WERI-Rb-1 (cell line): ENCODE results near the gene ZBTB45.

ENCODE experiments used
- DNase-seq: peaks from one replicate; pipeline ENCODE4 v3.0.0-alpha.2; 2020
- H3K27ac ChIP-seq: fragments of 250-450 bp; sonication (Bioruptor Pico); 2 replicates; pipeline ENCODE4 v1.5.1; 2020; ENCODE audit warnings: mild to moderate bottlenecking, moderate library complexity
- H3K27me3 ChIP-seq: fragments of 250-450 bp; sonication (Bioruptor Pico); 2 replicates; pipeline ENCODE4 v1.5.1; 2021; ENCODE audit warnings: mild to moderate bottlenecking, low read depth, moderate library complexity; ENCODE audit not compliant: insufficient read depth, severe bottlenecking
- H3K36me3 ChIP-seq: fragments of 250-450 bp; sonication (Bioruptor Pico); 2 replicates; pipeline ENCODE4 v1.5.1; 2020; ENCODE audit warnings: mild to moderate bottlenecking, moderate library complexity
- H3K4me3 ChIP-seq: 2 replicates; pipeline ENCODE4 v1.5.1; 2011; ENCODE audit warnings: low read depth, mild to moderate bottlenecking, control low read depth, low read length
- H3K9me3 ChIP-seq: fragments of 250-450 bp; sonication (Bioruptor Pico); 2 replicates; pipeline ENCODE4 v1.5.1; 2021; ENCODE audit warnings: mild to moderate bottlenecking, moderate library complexity; ENCODE audit not compliant: severe bottlenecking
- TF ChIP-seq, protein P1 (sequence below): IDR thresholded peaks from 2 replicates; pipeline ENCODE4 v1.5.1; 2011; ENCODE audit warnings: low read depth, mild to moderate bottlenecking, control low read depth, inconsistent platforms, low read length

The ZBTB45 gene

DNA sequence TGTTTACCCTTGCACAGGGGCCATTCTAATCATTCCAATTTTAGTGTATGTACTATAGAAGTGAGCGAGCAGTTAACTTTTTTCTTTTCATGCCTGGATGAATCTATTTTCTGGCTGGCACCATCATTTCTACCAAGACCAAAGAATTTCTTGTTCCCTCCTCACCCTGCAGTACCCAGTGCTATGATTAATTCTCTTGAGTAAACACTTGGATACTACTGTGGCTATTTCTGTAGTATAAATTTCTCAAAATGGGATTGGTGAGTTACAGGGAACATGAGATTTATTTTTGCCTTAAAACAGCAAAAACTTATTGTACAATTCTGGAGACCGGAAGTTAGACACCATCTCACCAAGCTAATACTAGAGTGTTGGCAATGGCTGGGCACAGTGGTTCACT, 35.8 kb downstream of the ZBTB45 start:
- TF ChIP-seq, protein P1, sequence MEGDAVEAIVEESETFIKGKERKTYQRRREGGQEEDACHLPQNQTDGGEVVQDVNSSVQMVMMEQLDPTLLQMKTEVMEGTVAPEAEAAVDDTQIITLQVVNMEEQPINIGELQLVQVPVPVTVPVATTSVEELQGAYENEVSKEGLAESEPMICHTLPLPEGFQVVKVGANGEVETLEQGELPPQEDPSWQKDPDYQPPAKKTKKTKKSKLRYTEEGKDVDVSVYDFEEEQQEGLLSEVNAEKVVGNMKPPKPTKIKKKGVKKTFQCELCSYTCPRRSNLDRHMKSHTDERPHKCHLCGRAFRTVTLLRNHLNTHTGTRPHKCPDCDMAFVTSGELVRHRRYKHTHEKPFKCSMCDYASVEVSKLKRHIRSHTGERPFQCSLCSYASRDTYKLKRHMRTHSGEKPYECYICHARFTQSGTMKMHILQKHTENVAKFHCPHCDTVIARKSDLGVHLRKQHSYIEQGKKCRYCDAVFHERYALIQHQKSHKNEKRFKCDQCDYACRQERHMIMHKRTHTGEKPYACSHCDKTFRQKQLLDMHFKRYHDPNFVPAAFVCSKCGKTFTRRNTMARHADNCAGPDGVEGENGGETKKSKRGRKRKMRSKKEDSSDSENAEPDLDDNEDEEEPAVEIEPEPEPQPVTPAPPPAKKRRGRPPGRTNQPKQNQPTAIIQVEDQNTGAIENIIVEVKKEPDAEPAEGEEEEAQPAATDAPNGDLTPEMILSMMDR = no peak
- Histone ChIP-seq H3K36me3 (peaks cover 17% of the 10 kb centered on the region), H3K9me3 (no peaks in the 10 kb centered on the region), H3K27ac (no peak overlapping the region), H3K27me3 (no peaks in the 10 kb centered on the region), H3K4me3 (no peak overlapping the region)
- DNase-seq = no peak

DNA sequence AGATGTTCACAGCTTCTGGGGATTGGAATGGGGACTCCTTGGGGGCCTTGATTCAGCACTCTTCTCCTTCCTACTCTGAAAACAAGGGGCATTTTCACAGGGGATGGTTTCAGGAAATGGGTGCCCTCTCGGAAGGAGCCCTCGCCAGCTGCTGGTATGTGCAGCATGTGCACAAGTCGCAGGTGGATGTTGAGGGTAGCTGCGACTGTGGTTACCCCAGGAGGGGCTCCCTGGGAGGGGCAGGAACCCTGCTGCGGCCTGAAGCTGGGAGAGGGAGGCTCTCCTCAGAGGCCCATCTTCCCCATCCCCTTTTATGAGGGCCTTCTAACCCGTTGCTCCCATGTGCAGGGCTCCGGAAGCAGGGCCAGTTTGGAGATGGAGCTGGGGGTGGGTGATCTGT, 37.2 kb downstream of the ZBTB45 start:
- no peak for DNase-seq
- Histone ChIP-seq H3K4me3 (no peak overlapping the region), H3K27ac (no peak overlapping the region), H3K27me3 (no peaks in the 10 kb centered on the region), H3K36me3 (peaks cover 24% of the 10 kb centered on the region), H3K9me3 (no peaks in the 10 kb centered on the region)
- TF ChIP-seq, protein P1 = no peak

DNA sequence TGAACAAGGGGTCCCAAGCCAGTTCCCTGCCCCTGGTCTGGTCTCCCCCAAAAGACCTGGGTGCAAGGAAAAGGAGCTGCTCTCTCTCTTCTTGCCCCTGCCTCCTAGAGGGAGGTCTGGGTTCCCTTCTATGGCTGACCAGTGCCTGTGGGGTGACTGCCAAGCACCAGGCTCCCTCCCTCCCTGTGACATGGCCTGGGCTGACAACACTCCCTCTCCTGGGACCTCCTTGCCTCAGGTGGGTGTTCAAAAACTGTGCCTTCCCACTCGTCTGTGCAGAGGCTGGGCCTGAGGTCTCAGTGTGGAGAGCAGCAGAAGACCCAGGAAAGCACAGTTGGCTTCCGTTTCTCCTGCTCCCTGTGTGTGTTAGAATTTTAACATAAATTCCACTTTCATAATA, 38.8 kb downstream of the ZBTB45 start:
- Histone ChIP-seq H3K4me3 (no peak overlapping the region), H3K9me3 (no peaks in the 10 kb centered on the region), H3K27ac (no peak overlapping the region), H3K36me3 (peaks cover 24% of the 10 kb centered on the region), H3K27me3 (no peaks in the 10 kb centered on the region)
- no peak for DNase-seq
- TF ChIP-seq, protein P1 = no peak

DNA sequence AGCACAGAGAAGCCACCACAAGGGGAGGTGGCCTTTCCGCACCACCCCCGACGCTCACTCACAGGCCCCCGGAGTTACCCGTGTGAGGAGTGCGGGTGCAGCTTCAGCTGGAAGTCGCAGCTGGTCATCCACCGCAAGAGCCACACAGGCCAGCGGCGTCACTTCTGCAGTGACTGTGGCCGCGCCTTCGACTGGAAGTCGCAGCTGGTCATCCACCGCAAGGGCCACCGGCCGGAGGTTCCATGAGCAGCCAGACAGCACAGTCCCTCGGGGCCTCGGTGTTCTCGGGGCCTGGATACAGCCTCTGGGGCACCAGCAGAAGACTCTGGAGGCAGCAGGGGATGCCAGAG, 39.2 kb downstream of the ZBTB45 start:
- DNase-seq = no peak
- no peaks in the 10 kb centered on the region for H3K27me3 ChIP-seq
- H3K36me3 ChIP-seq = peaks cover 24% of the 10 kb centered on the region
- H3K27ac ChIP-seq = no peak overlapping the region
- no peak overlapping the region for H3K4me3 ChIP-seq
- no peaks in the 10 kb centered on the region for H3K9me3 ChIP-seq
- TF ChIP-seq, protein P1 = no peak

DNA sequence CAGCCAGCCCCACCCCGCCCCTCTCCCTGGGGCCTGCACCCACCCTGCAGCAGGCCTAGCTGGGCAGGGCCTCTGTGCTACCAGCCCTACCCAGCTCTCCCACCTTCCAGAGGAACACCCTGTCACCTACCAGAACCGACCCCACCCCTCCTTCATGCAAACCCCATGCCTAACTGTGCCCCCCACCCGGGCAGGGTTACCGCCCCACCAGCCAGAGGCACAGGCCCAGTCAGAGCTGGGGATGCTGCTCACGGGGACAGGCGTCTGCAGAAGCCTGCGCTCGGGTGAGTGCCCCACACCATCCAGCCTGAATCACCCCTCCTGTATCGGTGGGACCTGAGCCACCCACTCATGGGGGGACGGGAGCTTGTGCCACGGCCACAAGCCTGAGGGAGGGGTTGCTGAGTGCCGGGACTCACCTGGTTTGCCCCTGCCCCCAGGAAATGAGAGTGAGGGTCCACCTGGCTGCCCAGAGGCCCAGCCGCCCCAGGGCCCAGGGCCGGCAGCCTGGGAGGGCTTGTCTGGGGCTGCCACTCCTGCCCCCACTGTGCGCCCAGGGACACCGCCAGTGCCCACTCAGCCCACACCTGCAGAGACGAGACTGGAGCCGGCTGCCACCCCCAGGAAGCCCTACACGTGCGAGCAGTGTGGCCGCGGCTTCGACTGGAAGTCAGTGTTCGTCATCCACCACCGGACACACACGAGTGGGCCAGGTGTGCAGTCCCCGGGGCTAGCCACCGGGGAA, 39.7 kb downstream of the ZBTB45 start:
- Histone ChIP-seq H3K27me3 (no peaks in the 10 kb centered on the region), H3K36me3 (peaks cover 24% of the 10 kb centered on the region), H3K4me3 (no peak overlapping the region), H3K9me3 (no peaks in the 10 kb centered on the region), H3K27ac (peak overlapping the region; percentile 90)
- TF ChIP-seq, protein P1 = no peak
- DNase-seq = no peak

DNA sequence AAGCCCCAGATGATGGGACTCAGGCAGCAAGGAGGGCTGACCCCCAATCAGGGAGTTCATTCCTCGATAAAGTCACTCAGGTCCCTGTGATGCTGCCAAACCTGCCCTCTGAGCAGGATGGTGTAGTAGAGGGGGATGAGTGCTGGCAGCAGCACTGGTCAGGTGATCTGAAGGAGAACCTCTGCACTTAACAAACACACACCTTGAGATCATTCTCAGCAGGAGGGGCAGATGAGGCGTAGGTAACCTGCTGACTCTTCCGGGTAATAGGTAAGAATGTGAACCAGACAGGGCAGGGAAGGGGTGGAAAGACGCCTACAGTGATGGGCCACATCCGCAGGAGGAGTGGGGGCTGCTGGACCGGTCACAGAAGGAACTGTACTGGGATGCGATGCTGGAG, 40.3 kb downstream of the ZBTB45 start:
- Histone ChIP-seq H3K36me3 (peaks cover 24% of the 10 kb centered on the region), H3K27ac (peak overlapping the region; percentile 90), H3K4me3 (no peak overlapping the region), H3K27me3 (no peaks in the 10 kb centered on the region), H3K9me3 (no peaks in the 10 kb centered on the region)
- DNase-seq = no peak
- TF ChIP-seq, protein P1 = no peak
